K562 (cell line): Measurements from ENCODE around the gene BHLHE23. TPM values are rescaled to one million over a fixed set of nuclear protein-coding genes. Genes with fewer than 3 reads are reported as not detected.

Experiments used
- ATAC-seq: fragments of 200-7000 bp; cut with Tn5 transposase; 3 replicates; pipeline ENCODE4 v1.9.1; 2020; ENCODE audit warnings: moderate library complexity
- BruUV-seq: library from RNA; stranded (reverse); fragments of 400-500 nt; replicated peaks from 2 replicates; lab custom pipeline; 2021; lab: Mats Ljungman, UMichigan
- CTCF ChIA-PET: fragments of 300-600 bp; formaldehyde crosslinking; extraction: SDS; loops from one replicate; lab custom pipeline; 2021; ENCODE audit warnings: low intra/inter-chr PET ratio; lab: Yijun Ruan, JAX
- POLR2A ChIA-PET: fragments of 300-600, 350-650 bp; sonication (Branson Sonifier 250); formaldehyde crosslinking; extraction: SDS; loops from one replicate; lab custom pipeline; 2021; ENCODE audit warnings: antibody characterized with exemption, inconsistent platforms; lab: Yijun Ruan, JAX
- DNase-seq, 4 experiments: peaks; one replicate each; pipeline versions ENCODE4 v3.0.0 to v3.0.0-alpha.2; 2011 to 2018; ENCODE audit warnings: low spot score in 3 of 4, mixed read lengths in 3 of 4; ENCODE audit errors: extremely low read depth in 1 of 4
- FAIRE-seq: peaks from 2 replicates; lab custom pipeline; 2011; peaks lifted over from hg19 to GRCh38; lab: Jason Lieb, UNC
- H2AFZ ChIP-seq: 2 replicates; pipeline ENCODE4 v1.6.0; 2011; ENCODE audit warnings: low read depth, low read length, control low read depth, inconsistent platforms
- H3K27ac ChIP-seq: fragments of 200-600 bp; 3 replicates; pipeline ENCODE4 v1.8.0; 2011; ENCODE audit warnings: low read depth, mild to moderate bottlenecking, control low read depth, inconsistent platforms, low read length, moderate library complexity, mixed read lengths; ENCODE audit errors: extremely low read depth
- H3K27me3 ChIP-seq, 2 experiments: fragments of 300-600 bp in 1 of 2; 2 replicates in 1 of 2; 3 replicates in 1 of 2; pipeline versions ENCODE4 v1.6.0 to v1.8.0; 2011; ENCODE audit warnings: inconsistent platforms in 2 of 2, low read length in 2 of 2, mild to moderate bottlenecking in 1 of 2, mixed read lengths in 1 of 2, moderate library complexity in 1 of 2; ENCODE audit not compliant: control insufficient read depth in 2 of 2, insufficient read depth in 2 of 2
- H3K36me3 ChIP-seq: fragments of 300-600 bp; 3 replicates; pipeline ENCODE4 v1.8.0; 2011; ENCODE audit warnings: mild to moderate bottlenecking, low read length, inconsistent platforms; ENCODE audit not compliant: control insufficient read depth, insufficient read depth
- H3K4me1 ChIP-seq, 2 experiments: fragments of 200-600 bp in 1 of 2; replicated peaks in 1 of 2; 2 replicates in 1 of 2; 3 replicates in 1 of 2; pipeline versions ENCODE4 v1.5.1 to v1.8.0; 2011; ENCODE audit warnings: inconsistent platforms in 2 of 2, low read length in 2 of 2, mild to moderate bottlenecking in 1 of 2, mixed read lengths in 1 of 2, moderate library complexity in 1 of 2; ENCODE audit not compliant: control insufficient read depth in 2 of 2, insufficient read depth in 2 of 2
- H3K4me2 ChIP-seq: 2 replicates; pipeline ENCODE4 v1.6.1; 2011; ENCODE audit warnings: low read length, control low read depth, inconsistent platforms, mixed read lengths; ENCODE audit not compliant: insufficient read depth
- H3K4me3 ChIP-seq: fragments of 200-600 bp; sonication (generic), shearing (Covaris generic); 2 replicates; pipeline ENCODE4 v1.5.1; 2016; ENCODE audit warnings: control low read depth, inconsistent platforms
- H3K79me2 ChIP-seq: fragments of 200-600 bp; 3 replicates; pipeline ENCODE4 v1.8.0; 2011; ENCODE audit warnings: low read length, inconsistent platforms; ENCODE audit not compliant: control insufficient read depth, insufficient read depth
- H3K9ac ChIP-seq, 2 experiments: 2 replicates each; pipeline versions ENCODE4 v1.6.0 to v1.6.1; 2011; ENCODE audit warnings: low read depth in 2 of 2, low read length in 2 of 2, control low read depth in 1 of 2, inconsistent platforms in 1 of 2, mild to moderate bottlenecking in 1 of 2, mixed read lengths in 1 of 2; ENCODE audit not compliant: insufficient read depth in 1 of 2
- H3K9me1 ChIP-seq: one replicate; pipeline ENCODE4 v1.6.0; 2011; ENCODE audit warnings: inconsistent platforms, mild to moderate bottlenecking, low read length, moderate library complexity; ENCODE audit not compliant: control insufficient read depth, insufficient read depth
- H3K9me3 ChIP-seq: replicated peaks from 2 replicates; pipeline ENCODE4 v1.5.1; 2011; ENCODE audit warnings: low read depth, low read length, inconsistent platforms; ENCODE audit not compliant: control insufficient read depth, insufficient read depth
- H4K20me1 ChIP-seq: replicated peaks from 2 replicates; pipeline ENCODE4 v1.6.1; 2011; ENCODE audit warnings: low read length, inconsistent platforms, mixed read lengths; ENCODE audit not compliant: control insufficient read depth, insufficient read depth
- CHD2 ChIP-seq: IDR thresholded peaks from 2 replicates; pipeline ENCODE4 v1.6.1; 2011; ENCODE audit warnings: low read depth, low read length
- HES1 ChIP-seq: fragments of 450-650 bp; IDR thresholded peaks from 2 replicates; pipeline ENCODE4 v1.6.1; 2016; ENCODE audit warnings: low read depth, mild to moderate bottlenecking, moderate library complexity
- HNRNPLL ChIP-seq: fragments of 200-400 bp; formaldehyde crosslinking; IDR thresholded peaks from 2 replicates; pipeline ENCODE4 v1.6.1; 2017; ENCODE audit warnings: low read length, low read depth, mild to moderate bottlenecking; ENCODE audit not compliant: poor library complexity, severe bottlenecking
- KAT2B ChIP-seq: IDR thresholded peaks from one replicate; pipeline ENCODE4 v1.6.1; 2012; ENCODE audit warnings: low read depth, mild to moderate bottlenecking, control low read depth, inconsistent platforms, low read length, moderate library complexity
- MTF1 ChIP-seq: fragments of 250-450 bp; sonication (Bioruptor Pico); IDR thresholded peaks from 2 replicates; pipeline ENCODE4 v1.9.0; 2021; ENCODE audit warnings: moderate library complexity, mild to moderate bottlenecking, inconsistent platforms, borderline replicate concordance
- NFYB ChIP-seq: IDR thresholded peaks from 2 replicates; pipeline ENCODE4 v1.6.1; 2011; ENCODE audit warnings: mild to moderate bottlenecking, moderate library complexity; ENCODE audit not compliant: insufficient read length; ENCODE audit errors: extremely low read depth
- PRPF4 ChIP-seq: fragments of 200-400 bp; formaldehyde crosslinking; IDR thresholded peaks from one replicate; pipeline ENCODE4 v1.6.1; 2017; ENCODE audit warnings: low read length, low read depth, mild to moderate bottlenecking; ENCODE audit not compliant: insufficient read depth, poor library complexity, severe bottlenecking
- RBBP5 ChIP-seq: fragments of 200-600 bp; sonication (generic); IDR thresholded peaks from 2 replicates; pipeline ENCODE4 v1.6.1; 2012; ENCODE audit warnings: borderline replicate concordance, mild to moderate bottlenecking, low read length, control low read depth, inconsistent platforms; ENCODE audit not compliant: insufficient read depth, poor library complexity, severe bottlenecking
- SAFB ChIP-seq: fragments of 200-400 bp; formaldehyde crosslinking; IDR thresholded peaks from 2 replicates; pipeline ENCODE4 v1.6.1; 2017; ENCODE audit warnings: low read depth, low read length, borderline replicate concordance
- SIN3B ChIP-seq: fragments of 450-650 bp; IDR thresholded peaks from 2 replicates; pipeline ENCODE4 v1.6.1; 2017; ENCODE audit warnings: low read depth, mild to moderate bottlenecking, moderate library complexity
- TAF15 ChIP-seq: fragments of 200-400 bp; formaldehyde crosslinking; IDR thresholded peaks from 2 replicates; pipeline ENCODE4 v1.6.1; 2017; ENCODE audit warnings: mild to moderate bottlenecking, low read depth, low read length, moderate library complexity
- TBL1XR1 ChIP-seq, 2 experiments: IDR thresholded peaks; 2 replicates each; pipeline ENCODE4 v1.6.1; 2012; ENCODE audit warnings: improper control_type of control experiment in 2 of 2, low read length in 2 of 2, mild to moderate bottlenecking in 1 of 2
- TCF7 ChIP-seq: sonication (generic); IDR thresholded peaks from 2 replicates; pipeline ENCODE4 v1.6.1; 2016; ENCODE audit warnings: antibody characterized with exemption, borderline replicate concordance
- TEAD2 ChIP-seq: fragments of 450-650 bp; IDR thresholded peaks from 2 replicates; pipeline ENCODE4 v1.6.1; 2016; ENCODE audit warnings: missing genetic modification characterization, control low read depth, missing compliant biosample characterization
- USF1 ChIP-seq: sonication (generic); formaldehyde crosslinking; IDR thresholded peaks from 2 replicates; pipeline ENCODE4 v1.9.0; 2022; ENCODE audit warnings: mild to moderate bottlenecking, missing genetic modification reagents
- ZNF263 ChIP-seq: sonication (generic); formaldehyde crosslinking; IDR thresholded peaks from 2 replicates; pipeline ENCODE4 v1.8.0; 2022; ENCODE audit warnings: mild to moderate bottlenecking, missing genetic modification reagents, borderline replicate concordance
- ZNF280B ChIP-seq: fragments of 250-450 bp; sonication (Bioruptor Pico); IDR thresholded peaks from 2 replicates; pipeline ENCODE4 v1.5.1; 2021; ENCODE audit warnings: mild to moderate bottlenecking
- ZNF354B ChIP-seq: fragments of 250-450 bp; sonication (Bioruptor Pico); IDR thresholded peaks from 2 replicates; pipeline ENCODE4 v1.4.0; 2020
- WGBS: fragments of 100-300 bp; shearing (Covaris generic); methylation state at CpG from one replicate; pipeline ENCODE4 v1.1.6; 2016; ENCODE audit warnings: low coverage, mixed read lengths; ENCODE audit not compliant: insufficient coverage; ENCODE audit errors: missing lambda C conversion rate; 5-methylcytosine and 5-hydroxymethylcytosine counted together
- in situ Hi-C: fragments of 300-500 bp; cut with MboI; formaldehyde crosslinking; loops from 4 replicates; pipeline ENCODE4 v1.15.0; 2018; ENCODE audit warnings: inconsistent platforms, mixed read lengths
- intact Hi-C: fragments of 100-400 bp; cut with micrococcal nuclease; formaldehyde crosslinking; loops from 2 replicates; pipeline ENCODE4 v1.14.2; 2022
- polyA plus RNA-seq, 8 experiments: library from polyadenylated mRNA; depleted of rRNA in 4 of 8; stranded (reverse) in 5 of 8; unstranded in 3 of 8; fragments of >200 nt; fragmentation: Nextera tagmentation in 2 of 8; fragmentation: Illumina TruSeq in 1 of 8; extraction: Ambion mirVana in 2 of 8; extraction: Trizol in 1 of 8; gene quantifications; 2 replicates each; pipeline versions ENCODE4 v1.2.1 to v1.2.3, GENCODE V29; 2011 to 2014; ENCODE audit warnings: inconsistent platforms in 1 of 8, missing spikeins in 1 of 8
- total RNA-seq, 7 experiments: library from RNA; depleted of rRNA in 6 of 7; stranded (reverse); fragments of >200 nt in 6 of 7; fragmentation: Illumina TruSeq in 2 of 7; extraction: Trizol in 2 of 7; gene quantifications; 2 replicates each; pipeline versions ENCODE4 v1.2.1 to v1.2.3, GENCODE V29; 2011 to 2021; ENCODE audit warnings: low replicate concordance in 1 of 7

BHLHE23 gene
- total and polyA plus RNA-seq, 9 of the 15 experiments (the other 6 are each of a cell fraction or from before 2014, with no cell fraction given) = not detected

GRCh38 chr20:62964700-62965099, 42.1 kb downstream of the BHLHE23 start (continued):
- TF ChIP-seq USF1 (CRISPR knock-in tag) (no peak), MTF1 (CRISPR knock-in tag) (no peak), CHD2 (no peak), ZNF354B (CRISPR knock-in tag) (no peak)

- DNase-seq = no peak
- Histone ChIP-seq H3K4me2 (no peak overlapping the region), H3K4me3 (no peak overlapping the region), H3K9ac (no peak overlapping the region), H3K9me3 (no peaks in the 10 kb centered on the region), H3K27ac (no peak overlapping the region), H3K27me3 (peaks cover 69 to 98% of the 10 kb centered on the region in 2 experiments), H3K4me1 (peaks cover 0 to 56% of the 10 kb centered on the region in 2 experiments; a peak in 2 of 5 replicates), H3K79me2 (no peaks in the 10 kb centered on the region), H3K36me3 (no peaks in the 10 kb centered on the region), H4K20me1 (peaks cover 13% of the 10 kb centered on the region), H3K9me1 (no peaks in the 10 kb centered on the region), H2AFZ (no peak overlapping the region)
- in situ Hi-C loops = no loop called here
- ATAC-seq = no peak
- CTCF ChIA-PET = no interaction called here
- no peak for FAIRE-seq
- intact Hi-C loops = no loop called here
- POLR2A ChIA-PET = interaction anchor here (0.7 to 1.3 kb wide), 4 partner anchors 9 to 221 kb away, joined by 3 to 5 read pairs (median 4); no protein-coding TSS in a partner anchor
- 9% methylated on average over 26 of the region's 32 CpGs for WGBS
- no TSS peak for BruUV-seq
- TF ChIP-seq TBL1XR1 (IDR thresholded peaks at IDR 0.05; ENCODE audit: low read length in 2 of 2) (no peak), RBBP5 (no peak), PRPF4 (no peak), TCF7 (no peak), ZNF263 (CRISPR knock-in tag) (no peak), ZNF280B (CRISPR knock-in tag) (no peak), HES1 (no peak), SIN3B (no peak), NFYB (no peak), TEAD2 (no peak), TAF15 (no peak), KAT2B (no peak), HNRNPLL (no peak), SAFB (no peak)
Measured at GRCh38 chr20:62963614-62964397, 43.0 kb downstream of the BHLHE23 start.
